GM12873 (cell line): Measurements from ENCODE around the gene SELENOS.

Source experiments
- CTCF ChIP-seq: IDR thresholded peaks from 2 replicates; pipeline ENCODE4 v1.5.1; 2012; ENCODE audit warnings: low read depth, mild to moderate bottlenecking, moderate library complexity, low read length, control low read depth; ENCODE audit not compliant: insufficient read depth; ENCODE audit errors: missing control alignments

SELENOS gene

GRCh38 chr15:101237251-101237650, 40.0 kb downstream of the SELENOS start:
- no peak for TF ChIP-seq CTCF

GRCh38 chr15:101233651-101234280, 43.5 kb downstream of the SELENOS start:
- TF ChIP-seq CTCF, result no peak

- no peak for TF ChIP-seq CTCF
Measured at GRCh38 chr15:101232677-101233076, 44.6 kb downstream of the SELENOS start.

GRCh38 chr15:101228313-101228712, 49.0 kb downstream of the SELENOS start:
- no peak for TF ChIP-seq CTCF

- no peak for TF ChIP-seq CTCF
Measured at GRCh38 chr15:101225658-101226057, 51.6 kb downstream of the SELENOS start.
